M059J (cell line): ENCODE data around the gene HKDC1. TPM values are rescaled to one million over a fixed set of nuclear protein-coding genes. Genes with fewer than 3 reads are reported as not detected.
A peak's percentile ranks its signal among the peaks of the same experiment; 100 is the strongest.
"Not testable (repeated sequence)": the region's sequence is repeated elsewhere in the genome, so short reads cannot be mapped to it uniquely, and the experiment has no call there.

Experiments
- DNase-seq: peaks from one replicate; pipeline ENCODE4 v3.0.0-alpha.2; 2012; ENCODE audit warnings: low read depth
- total RNA-seq: library from RNA; depleted of rRNA; stranded (reverse); fragments of >200 nt; shearing (Covaris generic); gene quantifications from 2 replicates; pipeline ENCODE4 v1.2.3, GENCODE V29; 2014; rRNA removed

The HKDC1 gene
- 0.27 and 3.4 TPM in 2 replicates for total RNA-seq

DNA sequence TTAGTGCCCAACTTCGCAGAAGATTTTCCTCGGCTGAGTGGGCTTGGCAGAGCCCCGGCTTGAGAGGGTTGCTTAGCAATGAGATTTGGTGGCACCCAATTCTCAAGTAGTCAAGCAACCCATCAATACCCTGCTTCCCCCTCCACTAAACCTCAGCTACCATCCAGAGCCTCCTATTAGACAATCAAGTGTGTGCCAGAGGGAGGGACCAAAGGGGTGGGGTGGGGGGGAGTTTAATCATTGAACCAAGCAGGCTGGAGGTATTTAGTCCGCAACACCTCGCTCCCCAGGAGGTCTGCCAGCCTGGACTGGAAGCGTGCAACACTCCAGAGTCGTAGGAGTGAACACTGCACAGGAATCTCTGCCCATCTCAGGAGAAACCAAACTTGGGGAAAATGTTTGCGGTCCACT lies at the start of gene HKDC1:
TSS of gene HKDC1 (plus strand) at position 292 of the 411 bp plus-strand sequence. CDS start at position 396, 104 bp downstream.
- DNase-seq = peak; percentile 50

DNA sequence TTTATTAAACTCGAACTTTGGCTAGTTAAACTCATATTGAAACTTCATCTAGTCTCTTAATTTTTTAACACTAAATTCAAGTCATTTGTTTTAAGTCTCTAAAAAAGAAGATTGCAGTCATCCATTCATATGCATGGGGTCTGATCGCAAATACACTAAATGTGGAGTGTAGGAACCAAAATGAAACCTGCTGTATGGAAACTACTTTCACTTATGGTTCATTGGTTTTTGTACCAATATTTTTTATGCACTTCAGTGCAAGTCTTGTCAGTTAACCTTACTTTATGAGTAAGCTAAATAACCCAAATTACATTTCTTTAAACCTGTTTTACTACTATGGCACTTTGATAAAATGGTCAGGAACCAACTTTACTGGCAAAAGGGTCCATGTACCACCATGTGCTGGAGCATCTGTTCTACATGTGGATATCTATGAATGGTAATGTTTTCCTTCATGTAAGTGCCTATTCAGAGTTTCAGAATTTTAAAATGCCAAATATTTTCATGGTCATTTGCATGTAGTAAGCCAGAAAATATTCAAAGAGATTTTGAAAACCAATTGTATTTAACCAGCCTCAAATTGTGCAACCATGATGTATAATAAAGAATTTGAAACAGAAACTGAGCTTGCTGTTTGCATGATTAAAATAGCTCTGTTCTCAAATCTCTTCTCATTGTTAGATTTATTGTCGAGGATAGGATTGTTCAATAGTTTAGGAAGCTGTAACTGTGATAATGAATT lies 47.7 kb upstream of the HKDC1 start:
- no peak for DNase-seq

DNA sequence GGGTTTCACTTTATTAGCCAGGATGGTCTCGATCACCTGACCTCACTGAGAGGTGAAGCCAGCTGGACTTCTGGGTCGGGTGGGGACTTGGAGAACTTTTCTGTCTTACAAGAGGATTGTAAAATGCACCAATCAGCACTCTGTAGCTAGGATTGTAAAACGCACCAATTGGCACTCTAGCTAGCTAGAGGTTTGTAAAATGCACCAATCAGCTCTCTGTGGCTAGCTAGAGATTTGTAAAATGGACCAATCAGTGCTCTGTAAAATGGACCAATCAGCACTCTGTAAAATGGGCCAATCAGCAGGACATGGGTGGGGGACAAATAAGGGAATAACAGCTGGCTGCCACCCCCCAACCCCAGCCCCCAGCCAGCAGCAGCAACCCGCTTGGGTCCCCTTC lies 44.8 kb upstream of the HKDC1 start:
- DNase-seq = not testable (repeated sequence)

- no peak for DNase-seq
Measured at GRCh38 chr10:69176823-69177222, 43.3 kb upstream of the HKDC1 start.

DNA sequence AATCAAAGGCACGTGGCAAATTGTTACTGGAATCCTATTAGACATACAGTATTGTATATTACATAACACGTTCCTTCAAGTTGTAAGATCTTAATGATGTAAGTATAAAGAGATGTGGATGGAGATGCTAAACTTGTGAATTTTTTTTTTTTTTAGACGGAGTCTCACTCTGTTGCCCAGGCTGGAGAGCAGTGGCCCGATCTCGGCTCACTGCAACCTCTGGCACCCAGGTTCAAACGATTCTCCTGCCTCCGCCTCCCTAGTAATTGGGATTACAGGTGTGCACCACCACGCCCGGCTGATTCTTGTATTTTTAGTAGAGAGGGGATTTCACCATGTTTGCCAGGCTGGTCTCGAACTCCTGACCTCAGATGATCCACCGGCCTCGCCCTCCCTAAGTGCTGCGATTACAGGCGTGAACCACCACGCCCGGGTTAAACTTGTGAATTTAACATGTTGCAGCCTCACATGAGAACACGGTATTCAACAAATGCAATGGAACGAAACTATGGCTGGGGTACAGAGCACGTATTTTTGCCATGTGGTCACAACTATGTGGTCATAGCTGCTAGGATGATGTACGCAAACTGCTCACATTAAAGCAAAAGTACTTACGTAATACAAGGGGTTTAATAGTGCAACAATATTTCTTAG lies 40.9 kb upstream of the HKDC1 start:
- no peak for DNase-seq

DNA sequence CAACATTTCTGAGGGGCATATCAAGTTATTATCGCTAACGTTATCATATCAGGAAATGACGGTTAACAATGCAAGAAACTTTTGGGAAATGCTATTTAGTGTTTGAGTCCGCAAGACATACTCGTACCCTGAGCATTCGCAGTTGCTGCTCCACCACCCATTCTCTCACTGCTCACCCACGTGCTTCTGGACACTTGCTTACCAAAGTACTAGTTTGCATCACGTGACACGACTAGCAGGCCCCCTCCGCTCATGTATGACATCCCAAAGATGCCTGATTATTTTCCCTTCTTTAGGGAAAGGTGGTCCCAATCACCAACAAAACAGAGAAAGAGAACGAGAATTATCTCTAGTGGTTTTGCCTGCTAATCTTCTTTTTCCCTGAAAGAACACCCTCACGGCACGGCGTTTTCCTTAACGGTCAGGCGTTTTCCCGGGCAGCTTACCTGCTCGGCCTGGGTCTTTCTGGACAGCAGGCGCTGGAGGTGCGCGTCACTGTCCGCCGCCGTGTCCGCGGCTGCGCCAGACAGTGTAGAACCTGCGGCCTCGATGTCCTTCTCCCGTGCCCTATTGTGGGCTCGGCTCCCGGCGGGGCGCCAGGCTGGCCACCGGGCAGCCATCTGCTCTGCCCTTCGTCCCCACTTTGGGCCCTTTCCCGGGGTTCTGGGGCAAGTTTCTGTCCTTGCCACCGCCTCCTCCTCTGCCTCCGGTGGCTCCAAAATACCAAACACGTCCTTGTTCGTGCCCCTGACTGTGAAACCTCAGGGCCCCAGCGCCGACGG lies 40.2 kb upstream of the HKDC1 start, which contains the start of gene SUPV3L1:
TSS of gene SUPV3L1 (plus strand) at position 492 of the 782 bp plus-strand sequence. CDS start at position 550, 58 bp downstream.
- DNase-seq = peak; percentile 96

- peak; percentile 39 for DNase-seq
Measured at GRCh38 chr10:69180525-69181204, 39.5 kb upstream of the HKDC1 start.

GRCh38 chr10:69181433-69181832 lies 38.7 kb upstream of the HKDC1 start:
- no peak for DNase-seq

GRCh38 chr10:69182005-69182404 lies 38.1 kb upstream of the HKDC1 start:
- no peak for DNase-seq

DNA sequence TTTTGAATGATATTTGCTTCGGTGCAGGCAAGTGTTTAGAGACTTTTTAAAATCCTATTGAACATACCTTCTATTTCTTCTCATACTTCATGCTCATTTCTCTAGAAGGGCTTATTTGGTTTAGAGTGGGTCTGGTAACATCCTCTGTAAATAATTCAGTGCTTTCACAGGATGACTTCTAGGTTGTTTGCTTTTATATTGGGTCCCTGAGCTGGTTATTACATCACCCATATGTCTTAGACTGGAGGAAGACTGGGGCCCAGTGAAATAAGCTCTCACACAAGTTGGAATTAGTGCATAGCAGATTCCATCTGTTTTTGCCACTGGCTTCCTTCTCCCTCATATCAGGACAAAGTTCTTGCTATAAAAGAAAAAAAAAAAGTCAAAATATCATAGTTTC lies 33.6 kb upstream of the HKDC1 start:
- no peak for DNase-seq

DNA sequence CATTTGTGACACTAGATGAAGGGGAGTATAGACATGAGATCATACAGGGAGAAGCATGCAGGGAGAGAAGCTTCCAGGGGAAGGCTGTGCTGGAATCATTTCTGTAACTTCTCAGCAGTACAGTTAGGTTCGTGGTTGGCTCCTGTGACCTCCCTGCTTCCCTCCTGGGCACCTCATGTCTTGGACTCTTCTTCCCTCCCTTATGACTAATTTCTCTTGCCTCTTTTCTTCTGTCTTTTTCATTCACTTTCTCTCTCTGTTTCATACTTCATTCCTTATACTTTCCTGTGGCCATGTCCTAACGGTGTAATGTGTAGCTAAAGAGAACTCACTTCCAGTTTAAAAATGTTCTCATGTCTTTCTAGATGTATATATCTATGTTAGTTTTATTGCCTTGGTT lies 19.1 kb upstream of the HKDC1 start:
- peak; percentile 20 for DNase-seq

DNA sequence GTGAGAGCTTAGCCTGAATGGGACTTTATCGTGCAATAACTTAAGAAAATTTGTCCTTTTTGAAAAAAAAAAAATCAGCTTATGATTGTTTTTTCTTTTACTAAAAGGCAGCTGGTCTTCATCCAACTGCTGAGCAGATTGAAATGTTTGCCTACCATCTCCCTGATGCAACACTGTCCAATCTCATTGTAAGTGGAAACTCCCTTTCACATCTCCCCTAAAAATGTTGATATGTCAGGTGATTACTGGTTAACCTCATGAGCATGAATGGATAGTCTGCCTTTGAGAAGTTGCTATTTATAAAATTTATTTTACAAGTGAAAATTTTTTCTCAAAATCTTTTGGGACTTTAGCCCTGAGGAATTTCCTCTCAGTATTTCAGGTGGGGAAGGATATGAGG lies 17.8 kb upstream of the HKDC1 start:
- DNase-seq = no peak

GRCh38 chr10:69208761-69209160 lies 11.4 kb upstream of the HKDC1 start:
- DNase-seq = no peak

GRCh38 chr10:69209787-69210484 lies 10.2 kb upstream of the HKDC1 start:
- no peak for DNase-seq

GRCh38 chr10:69211104-69211503 lies 9.0 kb upstream of the HKDC1 start:
- no peak for DNase-seq

DNA sequence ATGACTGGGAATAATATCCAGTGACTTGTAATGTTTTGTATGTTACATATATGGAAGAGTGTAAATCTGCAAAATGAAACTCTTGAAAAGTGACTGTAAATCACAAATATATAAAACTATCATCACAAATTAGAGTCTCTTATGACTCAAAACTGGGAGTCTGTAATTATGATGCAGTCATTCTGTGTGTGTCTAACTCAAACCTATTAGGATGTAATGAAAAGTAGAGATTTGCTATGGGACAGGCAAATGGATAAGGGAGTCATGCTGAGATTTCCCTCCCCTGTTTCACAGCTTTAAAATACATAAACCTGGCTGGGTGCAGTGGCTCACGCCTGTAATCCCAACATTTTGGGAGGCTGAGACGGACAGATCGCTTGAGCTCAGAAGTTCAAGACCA lies 8.6 kb upstream of the HKDC1 start:
- DNase-seq = no peak

DNA sequence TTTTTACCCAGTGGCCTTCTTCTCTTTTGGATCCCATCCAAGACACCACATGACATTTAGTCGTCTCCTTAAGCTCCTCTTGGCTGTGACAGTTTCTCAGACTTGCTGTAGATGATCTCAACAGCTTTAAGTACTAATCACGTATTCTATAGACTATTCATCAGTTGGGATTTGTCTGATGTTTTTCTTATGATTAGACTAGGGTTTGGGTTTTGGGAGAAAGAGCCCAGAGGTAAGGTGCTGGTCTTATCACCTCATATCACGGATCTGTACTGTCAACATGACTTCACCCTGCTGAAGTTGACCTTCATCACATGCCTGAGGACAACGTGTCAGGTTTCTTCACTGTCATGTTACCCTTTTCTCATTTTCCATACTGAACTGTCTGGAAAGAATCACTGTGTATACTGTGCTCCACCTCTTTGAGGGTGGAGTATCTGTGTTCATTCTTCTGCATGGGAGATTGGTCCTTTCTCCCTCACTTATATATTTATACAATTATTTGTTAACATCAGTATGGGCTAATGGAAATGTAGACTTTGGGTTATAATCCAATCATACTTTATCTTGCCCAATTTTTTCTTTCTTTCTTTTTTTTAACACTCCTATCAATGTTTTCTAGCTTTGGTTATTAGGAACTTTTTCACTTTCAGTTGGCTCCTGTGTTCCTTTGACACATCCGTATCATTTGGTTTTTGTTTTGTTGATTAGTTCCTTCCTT lies 6.4 kb upstream of the HKDC1 start:
- no peak for DNase-seq

- no peak for DNase-seq
Measured at GRCh38 chr10:69214666-69215131, 5.4 kb upstream of the HKDC1 start.

- peak; percentile 32 for DNase-seq
Measured at GRCh38 chr10:69215405-69216171, 4.5 kb upstream of the HKDC1 start.
